ENCODE results near the gene ZFP69.
A peak's percentile ranks its signal among the peaks of the same experiment; 100 is the strongest.

Gene ZFP69

GRCh38 chr1:40531381-40532061 is 54.4 kb downstream of the ZFP69 start, which contains the start of gene ZNF684:
TSS of gene ZNF684 (plus strand) at chr1:40531637. CDS start at chr1:40533167, 1,530 bp downstream.
- peaks cover 17% of the 10 kb centered on the region for H3K36me3 ChIP-seq (ENCODE audit: control insufficient read depth, low read length)
- peaks cover 20% of the 10 kb centered on the region for H3K4me1 ChIP-seq (ENCODE audit: control insufficient read depth, low read length)
- H4K20me1 ChIP-seq (ENCODE audit: control insufficient read depth, insufficient read depth, low read depth, low read length): no peaks in the 10 kb centered on the region
- peak within 1 kb of the TSS; percentile 29; the same call in 1 of the 2 replicates for H3K27ac ChIP-seq (ENCODE audit: low read depth, low read length)
- no peaks in the 10 kb centered on the region; the same call in 1 of the 2 replicates for H3K9me3 ChIP-seq (ENCODE audit: control insufficient read depth, insufficient read depth, low read length)
- H3K4me3 ChIP-seq (ENCODE audit: low read length): peak within 1 kb of the TSS; percentile 84
- TF ChIP-seq EZH2phosphoT487 (IDR thresholded peaks at IDR 0.05; ENCODE audit: borderline replicate concordance, low read length) (no peak), CTCF (IDR thresholded peaks at IDR 0.05; ENCODE audit: low read depth, low read length, poor library complexity, severe bottlenecking) (no peak)
- H3K79me2 ChIP-seq (ENCODE audit: control insufficient read depth, low read length): peaks cover 12% of the 10 kb centered on the region
- H3K9me2 ChIP-seq (replicated peaks; ENCODE audit: control insufficient read depth, low read length): no peaks in the 10 kb centered on the region
- H3F3A ChIP-seq (ENCODE audit: control insufficient read depth, insufficient read depth): peaks cover 4% of the 10 kb centered on the region
- no peaks in the 10 kb centered on the region for H3K27me3 ChIP-seq (ENCODE audit: control insufficient read depth, low read length)
- peak within 1 kb of the TSS; percentile 85 for H3K4me2 ChIP-seq (ENCODE audit: low read length)

- no peaks in the 10 kb centered on the region for H3K27me3 ChIP-seq (ENCODE audit: control insufficient read depth, low read length)
- peak overlapping the region; percentile 12; the same call in 1 of the 2 replicates for H3K27ac ChIP-seq (ENCODE audit: low read depth, low read length)
- peak overlapping the region; percentile 85 for H3K4me2 ChIP-seq (ENCODE audit: low read length)
- TF ChIP-seq CTCF (IDR thresholded peaks at IDR 0.05; ENCODE audit: low read depth, low read length, poor library complexity, severe bottlenecking): no peak
- no peak for TF ChIP-seq EZH2phosphoT487 (IDR thresholded peaks at IDR 0.05; ENCODE audit: borderline replicate concordance, low read length)
- H4K20me1 ChIP-seq (ENCODE audit: control insufficient read depth, insufficient read depth, low read depth, low read length): no peaks in the 10 kb centered on the region
- H3K79me2 ChIP-seq (ENCODE audit: control insufficient read depth, low read length): peaks cover 12% of the 10 kb centered on the region
- peaks cover 4% of the 10 kb centered on the region for H3F3A ChIP-seq (ENCODE audit: control insufficient read depth, insufficient read depth)
- H3K9me3 ChIP-seq (ENCODE audit: control insufficient read depth, insufficient read depth, low read length): no peaks in the 10 kb centered on the region; the same call in 1 of the 2 replicates
- peak overlapping the region; percentile 84 for H3K4me3 ChIP-seq (ENCODE audit: low read length)
- peaks cover 20% of the 10 kb centered on the region for H3K4me1 ChIP-seq (ENCODE audit: control insufficient read depth, low read length)
- no peaks in the 10 kb centered on the region for H3K9me2 ChIP-seq (replicated peaks; ENCODE audit: control insufficient read depth, low read length)
- peaks cover 17% of the 10 kb centered on the region for H3K36me3 ChIP-seq (ENCODE audit: control insufficient read depth, low read length)
Observed at GRCh38 chr1:40532062-40532389, 54.9 kb downstream of the ZFP69 start.

- Histone ChIP-seq H3F3A (ENCODE audit: control insufficient read depth, insufficient read depth) (peaks cover 4% of the 10 kb centered on the region), H3K9me2 (replicated peaks; ENCODE audit: control insufficient read depth, low read length) (no peaks in the 10 kb centered on the region), H3K4me3 (ENCODE audit: low read length) (peak overlapping the region; percentile 84), H3K27me3 (ENCODE audit: control insufficient read depth, low read length) (no peaks in the 10 kb centered on the region), H3K4me2 (ENCODE audit: low read length) (peak overlapping the region; percentile 85), H4K20me1 (ENCODE audit: control insufficient read depth, insufficient read depth, low read depth, low read length) (no peaks in the 10 kb centered on the region), H3K4me1 (ENCODE audit: control insufficient read depth, low read length) (peaks cover 20% of the 10 kb centered on the region), H3K9me3 (ENCODE audit: control insufficient read depth, insufficient read depth, low read length) (no peaks in the 10 kb centered on the region; the same call in 1 of the 2 replicates), H3K36me3 (ENCODE audit: control insufficient read depth, low read length) (peaks cover 17% of the 10 kb centered on the region), H3K27ac (ENCODE audit: low read depth, low read length) (no peak overlapping the region), H3K79me2 (ENCODE audit: control insufficient read depth, low read length) (peaks cover 12% of the 10 kb centered on the region)
- TF ChIP-seq EZH2phosphoT487 (IDR thresholded peaks at IDR 0.05; ENCODE audit: borderline replicate concordance, low read length): no peak
- peak; percentile 88 for TF ChIP-seq CTCF (IDR thresholded peaks at IDR 0.05; ENCODE audit: low read depth, low read length, poor library complexity, severe bottlenecking)
Observed at GRCh38 chr1:40532844-40533424, 55.8 kb downstream of the ZFP69 start.
